ENCODE measurements around the gene PPP2R2B.

Gene PPP2R2B

DNA sequence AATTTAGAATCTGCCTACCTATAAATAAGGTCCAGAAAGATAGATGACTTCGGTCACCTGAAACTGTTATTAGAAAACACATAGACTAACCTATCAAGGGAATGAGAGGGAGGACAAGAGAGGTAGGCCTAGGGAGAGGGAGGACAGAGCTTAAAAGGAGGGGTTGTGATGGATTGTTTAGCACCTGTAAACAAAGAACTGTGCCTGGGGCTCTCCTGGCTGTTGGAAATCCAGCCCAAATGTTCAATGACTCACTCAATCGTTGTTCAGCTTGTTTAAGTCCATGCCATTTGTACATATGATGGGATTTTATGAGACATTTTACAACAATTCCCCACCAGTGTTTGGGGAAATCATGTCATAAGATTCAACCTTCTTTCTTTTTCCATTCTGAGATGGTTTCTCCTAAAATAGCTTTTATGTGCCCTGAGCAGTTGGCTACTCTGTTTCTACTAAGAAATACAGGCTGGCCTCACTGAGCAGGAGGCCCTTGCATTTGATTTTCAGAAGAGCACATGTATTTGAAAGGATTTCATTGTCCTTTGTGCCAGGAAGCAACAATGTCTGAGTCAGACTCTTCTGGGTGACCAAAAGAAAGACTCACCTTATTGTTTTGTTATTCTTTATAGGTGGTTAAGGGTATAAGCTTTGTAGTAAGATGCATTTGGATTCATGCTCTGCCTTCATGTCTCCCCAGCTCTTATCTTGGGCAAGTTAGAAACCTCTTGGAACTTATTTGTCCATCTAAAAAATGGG, 314.4 kb downstream of the PPP2R2B start:
- TF ChIP-seq YY1 (IDR thresholded peaks at IDR 0.05; ENCODE audit: low read depth) (no peak), FOXM1 (IDR thresholded peaks at IDR 0.05; ENCODE audit: borderline replicate concordance, low read depth) (no peak), EP300 (IDR thresholded peaks at IDR 0.05; ENCODE audit: borderline replicate concordance) (no peak), MAX (IDR thresholded peaks at IDR 0.05) (no peak), ZBTB7A (IDR thresholded peaks at IDR 0.05; ENCODE audit: low read depth) (no peak), TAF1 (IDR thresholded peaks at IDR 0.05; ENCODE audit: low read depth) (no peak), EGR1 (IDR thresholded peaks at IDR 0.05) (no peak), RAD21 (IDR thresholded peaks at IDR 0.05; ENCODE audit: low read depth) (no peak), TCF12 (IDR thresholded peaks at IDR 0.05; ENCODE audit: low read depth) (no peak), TEAD4 (IDR thresholded peaks at IDR 0.05) (no peak)
- TF ChIP-seq, protein P1, sequence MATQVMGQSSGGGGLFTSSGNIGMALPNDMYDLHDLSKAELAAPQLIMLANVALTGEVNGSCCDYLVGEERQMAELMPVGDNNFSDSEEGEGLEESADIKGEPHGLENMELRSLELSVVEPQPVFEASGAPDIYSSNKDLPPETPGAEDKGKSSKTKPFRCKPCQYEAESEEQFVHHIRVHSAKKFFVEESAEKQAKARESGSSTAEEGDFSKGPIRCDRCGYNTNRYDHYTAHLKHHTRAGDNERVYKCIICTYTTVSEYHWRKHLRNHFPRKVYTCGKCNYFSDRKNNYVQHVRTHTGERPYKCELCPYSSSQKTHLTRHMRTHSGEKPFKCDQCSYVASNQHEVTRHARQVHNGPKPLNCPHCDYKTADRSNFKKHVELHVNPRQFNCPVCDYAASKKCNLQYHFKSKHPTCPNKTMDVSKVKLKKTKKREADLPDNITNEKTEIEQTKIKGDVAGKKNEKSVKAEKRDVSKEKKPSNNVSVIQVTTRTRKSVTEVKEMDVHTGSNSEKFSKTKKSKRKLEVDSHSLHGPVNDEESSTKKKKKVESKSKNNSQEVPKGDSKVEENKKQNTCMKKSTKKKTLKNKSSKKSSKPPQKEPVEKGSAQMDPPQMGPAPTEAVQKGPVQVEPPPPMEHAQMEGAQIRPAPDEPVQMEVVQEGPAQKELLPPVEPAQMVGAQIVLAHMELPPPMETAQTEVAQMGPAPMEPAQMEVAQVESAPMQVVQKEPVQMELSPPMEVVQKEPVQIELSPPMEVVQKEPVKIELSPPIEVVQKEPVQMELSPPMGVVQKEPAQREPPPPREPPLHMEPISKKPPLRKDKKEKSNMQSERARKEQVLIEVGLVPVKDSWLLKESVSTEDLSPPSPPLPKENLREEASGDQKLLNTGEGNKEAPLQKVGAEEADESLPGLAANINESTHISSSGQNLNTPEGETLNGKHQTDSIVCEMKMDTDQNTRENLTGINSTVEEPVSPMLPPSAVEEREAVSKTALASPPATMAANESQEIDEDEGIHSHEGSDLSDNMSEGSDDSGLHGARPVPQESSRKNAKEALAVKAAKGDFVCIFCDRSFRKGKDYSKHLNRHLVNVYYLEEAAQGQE (IDR thresholded peaks at IDR 0.05; ENCODE audit: low read depth): no peak

GRCh38 chr5:146562461-146562860, 316.1 kb downstream of the PPP2R2B start:
- no peak for TF ChIP-seq TEAD4 (IDR thresholded peaks at IDR 0.05)
- no peak for TF ChIP-seq YY1 (IDR thresholded peaks at IDR 0.05; ENCODE audit: low read depth)
- no peak for TF ChIP-seq NFIC (IDR thresholded peaks at IDR 0.05)
- TF ChIP-seq CEBPB (IDR thresholded peaks at IDR 0.05): no peak
- TF ChIP-seq EGR1 (IDR thresholded peaks at IDR 0.05): no peak
- TF ChIP-seq MAX (IDR thresholded peaks at IDR 0.05): no peak
- TF ChIP-seq FOXM1 (IDR thresholded peaks at IDR 0.05; ENCODE audit: borderline replicate concordance, low read depth): no peak
- TF ChIP-seq, protein P1 (IDR thresholded peaks at IDR 0.05; ENCODE audit: low read depth): no peak
- no peak for TF ChIP-seq ZBTB7A (IDR thresholded peaks at IDR 0.05; ENCODE audit: low read depth)
- no peak for TF ChIP-seq CREB1 (IDR thresholded peaks at IDR 0.05; ENCODE audit: low read depth)
- TF ChIP-seq TAF1 (IDR thresholded peaks at IDR 0.05; ENCODE audit: low read depth): no peak
- TF ChIP-seq, protein P2, sequence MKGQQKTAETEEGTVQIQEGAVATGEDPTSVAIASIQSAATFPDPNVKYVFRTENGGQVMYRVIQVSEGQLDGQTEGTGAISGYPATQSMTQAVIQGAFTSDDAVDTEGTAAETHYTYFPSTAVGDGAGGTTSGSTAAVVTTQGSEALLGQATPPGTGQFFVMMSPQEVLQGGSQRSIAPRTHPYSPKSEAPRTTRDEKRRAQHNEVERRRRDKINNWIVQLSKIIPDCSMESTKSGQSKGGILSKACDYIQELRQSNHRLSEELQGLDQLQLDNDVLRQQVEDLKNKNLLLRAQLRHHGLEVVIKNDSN (IDR thresholded peaks at IDR 0.05): no peak
- TF ChIP-seq EP300 (IDR thresholded peaks at IDR 0.05; ENCODE audit: borderline replicate concordance): no peak
- TF ChIP-seq TCF12 (IDR thresholded peaks at IDR 0.05; ENCODE audit: low read depth): no peak
- no peak for TF ChIP-seq RAD21 (IDR thresholded peaks at IDR 0.05; ENCODE audit: low read depth)

DNA sequence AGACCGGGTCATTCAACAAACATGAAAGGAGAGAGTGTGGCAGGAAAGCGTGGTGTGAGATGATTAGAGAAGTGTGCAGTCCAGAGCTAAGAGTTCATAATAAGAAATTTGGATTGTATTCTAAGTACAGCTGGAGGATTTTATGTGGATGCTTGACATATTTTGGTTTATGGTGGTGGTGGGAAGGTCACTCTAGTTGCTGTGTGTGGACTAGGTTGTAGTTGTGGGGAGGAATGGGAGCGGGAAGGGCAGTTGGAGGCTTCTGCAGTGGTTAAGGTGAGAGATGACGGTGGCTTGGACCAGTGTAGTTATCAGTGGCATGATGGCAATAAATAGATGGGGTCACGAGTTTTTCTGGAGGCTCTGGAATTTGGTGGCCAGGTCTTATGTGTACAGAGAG, 316.8 kb downstream of the PPP2R2B start:
- no peak for TF ChIP-seq EGR1 (IDR thresholded peaks at IDR 0.05)
- no peak for TF ChIP-seq CREB1 (IDR thresholded peaks at IDR 0.05; ENCODE audit: low read depth)
- no peak for TF ChIP-seq TEAD4 (IDR thresholded peaks at IDR 0.05)
- no peak for TF ChIP-seq EP300 (IDR thresholded peaks at IDR 0.05; ENCODE audit: borderline replicate concordance)
- TF ChIP-seq ZBTB7A (IDR thresholded peaks at IDR 0.05; ENCODE audit: low read depth): no peak

DNA sequence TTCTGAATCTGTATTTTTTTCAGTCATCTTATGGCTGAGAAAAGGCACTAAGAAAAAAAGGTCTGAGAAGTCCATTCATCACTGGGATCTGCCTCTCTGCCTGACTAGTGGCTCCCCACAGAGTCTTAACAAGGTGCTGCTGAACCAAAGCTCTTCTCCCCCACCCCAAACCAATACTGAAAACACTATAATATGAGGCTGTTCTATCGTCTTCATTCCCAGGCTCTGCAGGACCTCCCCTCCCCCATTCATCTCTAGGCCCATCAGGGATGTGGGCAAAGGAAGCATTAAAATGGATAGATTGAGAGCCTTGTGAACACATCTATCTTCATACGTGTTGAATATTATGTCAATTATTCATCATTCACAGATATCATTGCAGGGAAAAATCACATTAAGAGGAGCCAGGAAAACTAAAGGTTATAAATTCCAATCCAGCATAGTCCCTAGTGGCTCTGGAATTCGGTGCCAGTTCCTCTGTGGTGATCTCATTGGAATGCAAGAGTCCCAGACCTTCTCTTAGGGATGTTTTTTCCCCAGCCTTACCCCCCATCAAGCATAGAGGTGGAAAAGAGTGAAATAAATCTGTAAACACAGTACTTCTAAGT, 318.2 kb downstream of the PPP2R2B start:
- TF ChIP-seq EP300 (IDR thresholded peaks at IDR 0.05; ENCODE audit: borderline replicate concordance) (no peak), YY1 (IDR thresholded peaks at IDR 0.05; ENCODE audit: low read depth) (no peak), NFIC (IDR thresholded peaks at IDR 0.05) (no peak)
- TF ChIP-seq, protein P1 (IDR thresholded peaks at IDR 0.05; ENCODE audit: low read depth): no peak

GRCh38 chr5:146553446-146553845, 325.1 kb downstream of the PPP2R2B start:
- no peak for TF ChIP-seq RAD21 (IDR thresholded peaks at IDR 0.05; ENCODE audit: low read depth)
- TF ChIP-seq TAF1 (IDR thresholded peaks at IDR 0.05; ENCODE audit: low read depth): no peak
- TF ChIP-seq FOXM1 (IDR thresholded peaks at IDR 0.05; ENCODE audit: borderline replicate concordance, low read depth): no peak
- TF ChIP-seq YY1 (IDR thresholded peaks at IDR 0.05; ENCODE audit: low read depth): no peak
- no peak for TF ChIP-seq TEAD4 (IDR thresholded peaks at IDR 0.05)
- no peak for TF ChIP-seq CEBPB (IDR thresholded peaks at IDR 0.05)
- TF ChIP-seq EP300 (IDR thresholded peaks at IDR 0.05; ENCODE audit: borderline replicate concordance): no peak
- no peak for TF ChIP-seq EGR1 (IDR thresholded peaks at IDR 0.05)
- TF ChIP-seq, protein P1 (IDR thresholded peaks at IDR 0.05; ENCODE audit: low read depth): no peak
- no peak for TF ChIP-seq MAX (IDR thresholded peaks at IDR 0.05)
- no peak for TF ChIP-seq ZBTB7A (IDR thresholded peaks at IDR 0.05; ENCODE audit: low read depth)
